Right lobe of liver (tissue), 4 donors: ENCODE data around the gene HYOU1.

Experiments used
- CTCF ChIP-seq, 4 donors: fragments of 200-600 bp in 3 of 4; fragments of 450-650 bp in 1 of 4; IDR thresholded peaks; one replicate each; pipeline versions ENCODE4 v1.5.1 to v1.8.0; 2016 to 2022; ENCODE audit warnings: antibody characterized with exemption in 4 of 4, mild to moderate bottlenecking in 2 of 4
- POLR2A ChIP-seq: fragments of 450-650 bp; IDR thresholded peaks from one replicate; pipeline ENCODE4 v1.6.1; 2017; ENCODE audit warnings: antibody characterized with exemption, mild to moderate bottlenecking
- donor health status: DM: no; HTN: no; CAD: no.
- donor health status: DM: no; HTN: no; CAD: no.
- donor health status: DM: no; HTN: yes; CAD: no.

GRCh38 chr11:119016216-119017009, 40.6 kb downstream of the HYOU1 start:
- TF ChIP-seq POLR2A (no peak), CTCF (IDR thresholded peaks at IDR 0.05) (no peak)
